ENCODE measurements around the gene FAM81A. TPM values are rescaled to one million over a fixed set of nuclear protein-coding genes. Genes with fewer than 3 reads are reported as not detected.

The FAM81A gene
- total and polyA plus RNA-seq, 9 of the 15 experiments (the other 6 are each of a cell fraction or from before 2014, with no cell fraction given), result not detected

DNA sequence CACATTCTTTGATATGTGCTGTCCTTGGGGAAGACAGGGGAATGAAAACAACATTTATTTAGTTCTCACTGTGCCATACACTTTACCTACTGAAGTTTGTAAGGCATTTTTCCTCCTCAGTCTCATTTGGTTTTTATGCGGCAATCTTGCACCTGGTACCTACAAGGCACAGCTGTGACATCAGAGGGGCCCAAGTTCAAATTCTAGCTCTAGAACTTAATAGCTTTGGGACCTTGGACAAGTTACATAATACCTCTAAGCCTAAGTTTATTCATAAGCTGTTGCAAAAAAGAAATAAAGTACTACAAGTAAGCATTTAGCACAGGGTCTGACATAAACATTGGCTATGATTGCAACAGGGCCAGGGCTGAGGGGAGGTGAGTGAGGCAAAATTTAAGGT, 5.6 kb upstream of the FAM81A start (continued):
- TF ChIP-seq ARID1B (IDR thresholded peaks at IDR 0.05), result no peak
- TF ChIP-seq, protein P1, sequence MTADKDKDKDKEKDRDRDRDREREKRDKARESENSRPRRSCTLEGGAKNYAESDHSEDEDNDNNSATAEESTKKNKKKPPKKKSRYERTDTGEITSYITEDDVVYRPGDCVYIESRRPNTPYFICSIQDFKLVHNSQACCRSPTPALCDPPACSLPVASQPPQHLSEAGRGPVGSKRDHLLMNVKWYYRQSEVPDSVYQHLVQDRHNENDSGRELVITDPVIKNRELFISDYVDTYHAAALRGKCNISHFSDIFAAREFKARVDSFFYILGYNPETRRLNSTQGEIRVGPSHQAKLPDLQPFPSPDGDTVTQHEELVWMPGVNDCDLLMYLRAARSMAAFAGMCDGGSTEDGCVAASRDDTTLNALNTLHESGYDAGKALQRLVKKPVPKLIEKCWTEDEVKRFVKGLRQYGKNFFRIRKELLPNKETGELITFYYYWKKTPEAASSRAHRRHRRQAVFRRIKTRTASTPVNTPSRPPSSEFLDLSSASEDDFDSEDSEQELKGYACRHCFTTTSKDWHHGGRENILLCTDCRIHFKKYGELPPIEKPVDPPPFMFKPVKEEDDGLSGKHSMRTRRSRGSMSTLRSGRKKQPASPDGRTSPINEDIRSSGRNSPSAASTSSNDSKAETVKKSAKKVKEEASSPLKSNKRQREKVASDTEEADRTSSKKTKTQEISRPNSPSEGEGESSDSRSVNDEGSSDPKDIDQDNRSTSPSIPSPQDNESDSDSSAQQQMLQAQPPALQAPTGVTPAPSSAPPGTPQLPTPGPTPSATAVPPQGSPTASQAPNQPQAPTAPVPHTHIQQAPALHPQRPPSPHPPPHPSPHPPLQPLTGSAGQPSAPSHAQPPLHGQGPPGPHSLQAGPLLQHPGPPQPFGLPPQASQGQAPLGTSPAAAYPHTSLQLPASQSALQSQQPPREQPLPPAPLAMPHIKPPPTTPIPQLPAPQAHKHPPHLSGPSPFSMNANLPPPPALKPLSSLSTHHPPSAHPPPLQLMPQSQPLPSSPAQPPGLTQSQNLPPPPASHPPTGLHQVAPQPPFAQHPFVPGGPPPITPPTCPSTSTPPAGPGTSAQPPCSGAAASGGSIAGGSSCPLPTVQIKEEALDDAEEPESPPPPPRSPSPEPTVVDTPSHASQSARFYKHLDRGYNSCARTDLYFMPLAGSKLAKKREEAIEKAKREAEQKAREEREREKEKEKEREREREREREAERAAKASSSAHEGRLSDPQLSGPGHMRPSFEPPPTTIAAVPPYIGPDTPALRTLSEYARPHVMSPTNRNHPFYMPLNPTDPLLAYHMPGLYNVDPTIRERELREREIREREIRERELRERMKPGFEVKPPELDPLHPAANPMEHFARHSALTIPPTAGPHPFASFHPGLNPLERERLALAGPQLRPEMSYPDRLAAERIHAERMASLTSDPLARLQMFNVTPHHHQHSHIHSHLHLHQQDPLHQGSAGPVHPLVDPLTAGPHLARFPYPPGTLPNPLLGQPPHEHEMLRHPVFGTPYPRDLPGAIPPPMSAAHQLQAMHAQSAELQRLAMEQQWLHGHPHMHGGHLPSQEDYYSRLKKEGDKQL (CRISPR knock-in tag; IDR thresholded peaks at IDR 0.05; ENCODE audit: borderline replicate concordance), result no peak
- TF ChIP-seq THRAP3 (IDR thresholded peaks at IDR 0.05; ENCODE audit: borderline replicate concordance), result no peak
- no peak for TF ChIP-seq SMARCA5 (IDR thresholded peaks at IDR 0.05)

DNA sequence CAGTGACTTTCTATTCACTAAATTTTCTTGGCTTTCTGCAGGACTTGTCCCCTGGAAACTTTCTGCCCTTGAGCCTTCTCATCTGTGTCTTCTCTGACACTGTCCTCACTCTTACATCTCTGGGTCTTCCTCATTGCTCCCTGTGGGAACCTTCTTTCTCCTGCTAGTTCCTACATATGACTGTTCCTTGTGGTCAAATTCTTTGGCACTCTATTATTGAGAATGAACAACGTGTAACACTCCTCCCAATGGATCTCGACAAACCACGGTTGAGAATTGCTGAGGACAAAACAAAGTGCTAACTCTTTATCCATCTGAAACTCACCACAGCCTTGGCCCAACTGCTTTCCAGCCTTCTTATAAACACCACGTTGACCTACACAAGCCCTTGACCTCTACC, 3.5 kb upstream of the FAM81A start:
- FAIRE-seq, result no peak
- WGBS (ENCODE audit: insufficient coverage, low coverage, missing lambda C conversion rate), result 0% methylated on average over 4 of the region's 4 CpGs
- H3K9me1 ChIP-seq (ENCODE audit: control insufficient read depth, insufficient read depth, low read length), result no peaks in the 10 kb centered on the region
- no peak overlapping the region for H3K9ac ChIP-seq (ENCODE audit: insufficient read depth in 1 of 2, low read depth in 2 of 2, low read length in 2 of 2)
- H3K36me3 ChIP-seq (ENCODE audit: control insufficient read depth, insufficient read depth, low read length), result no peaks in the 10 kb centered on the region
- ChIA-PET CTCF (ENCODE audit: low intra/inter-chr PET ratio) (no interaction called here), POLR2A (no interaction called here)
- H4K20me1 ChIP-seq (replicated peaks; ENCODE audit: control insufficient read depth, insufficient read depth, low read length), result no peaks in the 10 kb centered on the region
- intact Hi-C loops (cut with micrococcal nuclease) (no loop called here), in situ Hi-C loops (cut with MboI) (no loop called here)
- no peaks in the 10 kb centered on the region; a peak in 1 of 5 replicates for H3K4me1 ChIP-seq (replicated peaks in 1 of 2; ENCODE audit: control insufficient read depth in 2 of 2, insufficient read depth in 2 of 2, low read length in 2 of 2)
- no peak for DNase-seq (ENCODE audit: extremely low read depth in 1 of 4, low spot score in 3 of 4)
- peaks cover 12 to 25% of the 10 kb centered on the region in 2 experiments for H3K27me3 ChIP-seq (ENCODE audit: control insufficient read depth in 2 of 2, insufficient read depth in 2 of 2, low read length in 2 of 2)
- H3K9me3 ChIP-seq (replicated peaks; ENCODE audit: control insufficient read depth, insufficient read depth, low read depth, low read length), result no peaks in the 10 kb centered on the region
- H3K79me2 ChIP-seq (ENCODE audit: control insufficient read depth, insufficient read depth, low read length), result no peaks in the 10 kb centered on the region
- H3K27ac ChIP-seq (ENCODE audit: extremely low read depth, low read depth, low read length), result no peak overlapping the region
- H3K4me2 ChIP-seq (ENCODE audit: insufficient read depth, low read length), result no peak overlapping the region
- no peak for ATAC-seq
- H3K4me3 ChIP-seq, result no peak overlapping the region
- no peak overlapping the region for H2AFZ ChIP-seq (ENCODE audit: low read depth, low read length)
- BruUV-seq (replicated peaks), result no TSS peak
- TF ChIP-seq ZNF23 (CRISPR knock-in tag; IDR thresholded peaks at IDR 0.05) (no peak), DIDO1 (tag; IDR thresholded peaks at IDR 0.05; ENCODE audit: low read depth) (no peak), NUFIP1 (IDR thresholded peaks at IDR 0.05; ENCODE audit: partially characterized antibody) (no peak), PCBP1 (IDR thresholded peaks at IDR 0.05; ENCODE audit: low read depth, low read length, poor library complexity, severe bottlenecking) (no peak), MAFF (IDR thresholded peaks at IDR 0.05; ENCODE audit: low read length) (no peak), ZNF766 (CRISPR knock-in tag; conservative IDR thresholded peaks at IDR 0.05) (no peak), PHF20 (IDR thresholded peaks at IDR 0.05; ENCODE audit: partially characterized antibody) (no peak), FOXK1 (CRISPR knock-in tag; IDR thresholded peaks at IDR 0.05; ENCODE audit: borderline replicate concordance) (no peak), SNRNP70 (optimal IDR thresholded peaks at IDR 0.05; ENCODE audit: low read depth, low read length) (no peak), DNMT1 (IDR thresholded peaks at IDR 0.05) (no peak), TAF1 (IDR thresholded peaks at IDR 0.05; ENCODE audit: control insufficient read depth, extremely low read depth, insufficient read depth, low read length, severe bottlenecking) (no peak), CBFA2T2 (conservative IDR thresholded peaks at IDR 0.05) (no peak)
- TF ChIP-seq, protein P2, sequence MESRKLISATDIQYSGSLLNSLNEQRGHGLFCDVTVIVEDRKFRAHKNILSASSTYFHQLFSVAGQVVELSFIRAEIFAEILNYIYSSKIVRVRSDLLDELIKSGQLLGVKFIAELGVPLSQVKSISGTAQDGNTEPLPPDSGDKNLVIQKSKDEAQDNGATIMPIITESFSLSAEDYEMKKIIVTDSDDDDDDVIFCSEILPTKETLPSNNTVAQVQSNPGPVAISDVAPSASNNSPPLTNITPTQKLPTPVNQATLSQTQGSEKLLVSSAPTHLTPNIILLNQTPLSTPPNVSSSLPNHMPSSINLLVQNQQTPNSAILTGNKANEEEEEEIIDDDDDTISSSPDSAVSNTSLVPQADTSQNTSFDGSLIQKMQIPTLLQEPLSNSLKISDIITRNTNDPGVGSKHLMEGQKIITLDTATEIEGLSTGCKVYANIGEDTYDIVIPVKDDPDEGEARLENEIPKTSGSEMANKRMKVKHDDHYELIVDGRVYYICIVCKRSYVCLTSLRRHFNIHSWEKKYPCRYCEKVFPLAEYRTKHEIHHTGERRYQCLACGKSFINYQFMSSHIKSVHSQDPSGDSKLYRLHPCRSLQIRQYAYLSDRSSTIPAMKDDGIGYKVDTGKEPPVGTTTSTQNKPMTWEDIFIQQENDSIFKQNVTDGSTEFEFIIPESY (CRISPR knock-in tag; IDR thresholded peaks at IDR 0.05), result no peak

Measured in K562 (cell line).